HG03060 (cell line): ENCODE results near the gene WDR13.

Source experiments
- ATAC-seq: cut with Tn5 transposase; IDR thresholded peaks from one replicate; pipeline ENCODE4 v1.9.1; 2021; ENCODE audit warnings: low read depth, moderate number of reproducible peaks; ENCODE audit not compliant: unreplicated experiment

The WDR13 gene

GRCh38 chrX:48591255-48591791 is 6.0 kb upstream of the WDR13 start:
- ATAC-seq = no peak

- ATAC-seq = no peak
These were observed 4.3 kb upstream of the WDR13 start for GRCh38 chrX:48592971-48593370.

- no peak for ATAC-seq
These were observed 1.4 kb upstream of the WDR13 start for GRCh38 chrX:48595929-48596328.

GRCh38 chrX:48598614-48599013 is 1.3 kb downstream of the WDR13 start:
- ATAC-seq = no peak

GRCh38 chrX:48599341-48599740 is 2.0 kb downstream of the WDR13 start:
- no peak for ATAC-seq

- no peak for ATAC-seq
These were observed 2.9 kb downstream of the WDR13 start for GRCh38 chrX:48600226-48600625.

- ATAC-seq = no peak
These were observed 4.6 kb downstream of the WDR13 start for GRCh38 chrX:48601741-48602394.

- ATAC-seq = no peak
These were observed 7.4 kb downstream of the WDR13 start for GRCh38 chrX:48604701-48605100.

GRCh38 chrX:48606091-48606490 is 8.8 kb downstream of the WDR13 start:
- no peak for ATAC-seq

- ATAC-seq = no peak
These were observed 14.4 kb downstream of the WDR13 start for GRCh38 chrX:48611703-48612102.

GRCh38 chrX:48613502-48614160 is 16.3 kb downstream of the WDR13 start:
- no peak for ATAC-seq

GRCh38 chrX:48616576-48616975 is 19.3 kb downstream of the WDR13 start:
- ATAC-seq = no peak

GRCh38 chrX:48617542-48618340 is 20.4 kb downstream of the WDR13 start:
- no peak for ATAC-seq

GRCh38 chrX:48626401-48627298 is 29.4 kb downstream of the WDR13 start:
- no peak for ATAC-seq

GRCh38 chrX:48631376-48632090 is 34.2 kb downstream of the WDR13 start:
- ATAC-seq = peak; percentile 75

GRCh38 chrX:48632207-48632606 is 34.9 kb downstream of the WDR13 start:
- no peak for ATAC-seq

- no peak for ATAC-seq
These were observed 39.0 kb downstream of the WDR13 start for GRCh38 chrX:48636301-48636700.

- ATAC-seq = no peak
These were observed 39.5 kb downstream of the WDR13 start for GRCh38 chrX:48636776-48637175.

GRCh38 chrX:48645669-48646068 is 48.4 kb downstream of the WDR13 start:
- ATAC-seq = no peak

- ATAC-seq = no peak
These were observed 51.1 kb downstream of the WDR13 start for GRCh38 chrX:48648336-48648751.
